A673 (cell line): Measurements from ENCODE around the gene CYTH1. TPM values are rescaled to one million over a fixed set of nuclear protein-coding genes. Genes with fewer than 3 reads are reported as not detected.

Source experiments
- BruUV-seq: library from RNA; stranded (reverse); fragments of 400-500 nt; replicated peaks from 2 replicates; lab custom pipeline; 2021; lab: Mats Ljungman, UMichigan
- CTCF ChIA-PET: fragments of 300-600 bp; sonication (Branson Sonifier 250); formaldehyde crosslinking; loops from one replicate; lab custom pipeline; 2022; ENCODE audit warnings: antibody characterized with exemption; lab: Charles Lee
- POLR2A ChIA-PET: fragments of 300-600 bp; sonication (Branson Sonifier 250); formaldehyde crosslinking; loops from one replicate; lab custom pipeline; 2022; ENCODE audit warnings: antibody characterized with exemption; ENCODE audit not compliant: low non-redundant PET; lab: Charles Lee
- DNase-seq: peaks from one replicate; pipeline ENCODE4 v3.0.0-alpha.2; 2015; ENCODE audit warnings: low spot score
- H3K27ac ChIP-seq: fragments of 200-600 bp; sonication (generic); 2 replicates; pipeline ENCODE4 v1.5.1; 2016; ENCODE audit warnings: mixed run types, low read depth, mild to moderate bottlenecking, mixed read lengths, antibody characterized with exemption, low read length; ENCODE audit not compliant: poor library complexity, severe bottlenecking
- H3K27me3 ChIP-seq: fragments of 200-600 bp; sonication (generic); replicated peaks from 2 replicates; pipeline ENCODE4 v1.6.1; 2017; ENCODE audit warnings: mixed run types, low read depth, mild to moderate bottlenecking, mixed read lengths, antibody characterized with exemption, low read length; ENCODE audit not compliant: insufficient read depth, poor library complexity
- H3K36me3 ChIP-seq: fragments of 200-600 bp; sonication (generic); 2 replicates; pipeline ENCODE4 v1.6.1; 2016; ENCODE audit warnings: mixed run types, mild to moderate bottlenecking, mixed read lengths, antibody characterized with exemption, low read length; ENCODE audit not compliant: insufficient read depth, poor library complexity, severe bottlenecking
- H3K4me1 ChIP-seq: fragments of 200-600 bp; sonication (generic); 2 replicates; pipeline ENCODE4 v1.6.1; 2017; ENCODE audit warnings: mixed run types, mild to moderate bottlenecking, mixed read lengths, antibody characterized with exemption, low read length; ENCODE audit not compliant: insufficient read depth, poor library complexity, severe bottlenecking
- H3K4me3 ChIP-seq: fragments of 200-600 bp; sonication (generic); 2 replicates; pipeline ENCODE4 v1.5.1; 2016; ENCODE audit warnings: low read depth, mixed run types, mild to moderate bottlenecking, mixed read lengths, low read length; ENCODE audit not compliant: poor library complexity, severe bottlenecking
- H3K9me3 ChIP-seq: fragments of 200-600 bp; sonication (generic); 2 replicates; pipeline ENCODE4 v1.6.1; 2016; ENCODE audit warnings: mixed run types, low read depth, mild to moderate bottlenecking, mixed read lengths, antibody characterized with exemption, low read length; ENCODE audit not compliant: poor library complexity, severe bottlenecking
- CTCF ChIP-seq: fragments of 300-800, 200-600 bp; sonication (generic); conservative IDR thresholded peaks from 2 replicates; pipeline ENCODE4 v1.5.1; 2017; ENCODE audit warnings: low read depth, mild to moderate bottlenecking, antibody characterized with exemption, low read length, moderate library complexity, mixed read lengths
- EZH2 ChIP-seq: fragments of 200-600 bp; sonication (generic); IDR thresholded peaks from 2 replicates; pipeline ENCODE4 v1.6.1; 2017; ENCODE audit warnings: borderline replicate concordance, low read depth, mild to moderate bottlenecking, mixed read lengths, antibody characterized with exemption, low read length; ENCODE audit not compliant: poor library complexity, severe bottlenecking
- intact Hi-C: fragments of 100-400 bp; cut with micrococcal nuclease; formaldehyde crosslinking; loops from one replicate; pipeline ENCODE4 v1.10.0; 2022; ENCODE audit not compliant: unreplicated experiment
- total RNA-seq: library from RNA; stranded (reverse); gene quantifications from 2 replicates; pipeline ENCODE4 v1.2.3, GENCODE V29; 2021

CYTH1 gene
- total RNA-seq, 1 experiment from 2014 or later, result 17.9 TPM

GRCh38 chr17:78726513-78726912 is 55.6 kb downstream of the CYTH1 start:
- POLR2A ChIA-PET, result no interaction called here
- DNase-seq, result no peak

GRCh38 chr17:78725448-78726021 is 56.5 kb downstream of the CYTH1 start:
- no TSS peak for BruUV-seq
- CTCF ChIA-PET, result no interaction called here
- H3K9me3 ChIP-seq, result no peaks in the 10 kb centered on the region
- no peaks in the 10 kb centered on the region for H3K27me3 ChIP-seq
- peaks cover 31% of the 10 kb centered on the region for H3K4me1 ChIP-seq
- POLR2A ChIA-PET, result no interaction called here
- H3K4me3 ChIP-seq, result no peak overlapping the region
- no peak for DNase-seq
- intact Hi-C loops, result no loop called here
- H3K36me3 ChIP-seq, result no peaks in the 10 kb centered on the region
- no peak overlapping the region for H3K27ac ChIP-seq
- no peak for TF ChIP-seq EZH2
- TF ChIP-seq CTCF, result no peak

More at GRCh38 chr17:78726513-78726912, 55.6 kb downstream of the CYTH1 start:
- no peak for TF ChIP-seq CTCF
- no peak for TF ChIP-seq EZH2
- Histone ChIP-seq H3K27ac (no peak overlapping the region), H3K4me3 (no peak overlapping the region), H3K9me3 (no peaks in the 10 kb centered on the region), H3K4me1 (peaks cover 28% of the 10 kb centered on the region), H3K36me3 (no peaks in the 10 kb centered on the region), H3K27me3 (no peaks in the 10 kb centered on the region)
- intact Hi-C loops, result no loop called here
- no TSS peak for BruUV-seq
- CTCF ChIA-PET, result no interaction called here

- intact Hi-C loops, result no loop called here
- no peaks in the 10 kb centered on the region for H3K36me3 ChIP-seq
- peaks cover 31% of the 10 kb centered on the region for H3K4me1 ChIP-seq
- CTCF ChIA-PET, result no interaction called here
- TF ChIP-seq CTCF (no peak), EZH2 (no peak)
- H3K9me3 ChIP-seq, result no peaks in the 10 kb centered on the region
- no TSS peak for BruUV-seq
- POLR2A ChIA-PET, result no interaction called here
- no peak for DNase-seq
- no peak overlapping the region for H3K4me3 ChIP-seq
- no peak overlapping the region for H3K27ac ChIP-seq
- H3K27me3 ChIP-seq, result no peaks in the 10 kb centered on the region
Observed at GRCh38 chr17:78724999-78725398, 57.1 kb downstream of the CYTH1 start.
